Jurkat, Clone E6-1 (cell line): Measurements from ENCODE around the gene BACE1. TPM values are rescaled to one million over a fixed set of nuclear protein-coding genes. Genes with fewer than 3 reads are reported as not detected.
"Not testable (repeated sequence)": the region's sequence is repeated elsewhere in the genome, so short reads cannot be mapped to it uniquely, and the experiment has no call there.

Source experiments
- DNase-seq: peaks from one replicate; pipeline ENCODE4 v3.0.0-alpha.2; 2011; ENCODE audit warnings: low read depth, low spot score
- H3K4me3 ChIP-seq: 2 replicates; pipeline ENCODE4 v1.5.1; 2011; ENCODE audit warnings: mild to moderate bottlenecking, low read length, control low read depth, moderate library complexity
- polyA plus RNA-seq: library from polyadenylated mRNA; unstranded; fragments of >200 nt; gene quantifications from one replicate; pipeline ENCODE4 v1.2.1, GENCODE V29; 2012; ENCODE audit warnings: missing spikeins; ENCODE audit not compliant: insufficient read length, insufficient read depth

BACE1 gene
- 3.9 TPM for polyA plus RNA-seq

DNA sequence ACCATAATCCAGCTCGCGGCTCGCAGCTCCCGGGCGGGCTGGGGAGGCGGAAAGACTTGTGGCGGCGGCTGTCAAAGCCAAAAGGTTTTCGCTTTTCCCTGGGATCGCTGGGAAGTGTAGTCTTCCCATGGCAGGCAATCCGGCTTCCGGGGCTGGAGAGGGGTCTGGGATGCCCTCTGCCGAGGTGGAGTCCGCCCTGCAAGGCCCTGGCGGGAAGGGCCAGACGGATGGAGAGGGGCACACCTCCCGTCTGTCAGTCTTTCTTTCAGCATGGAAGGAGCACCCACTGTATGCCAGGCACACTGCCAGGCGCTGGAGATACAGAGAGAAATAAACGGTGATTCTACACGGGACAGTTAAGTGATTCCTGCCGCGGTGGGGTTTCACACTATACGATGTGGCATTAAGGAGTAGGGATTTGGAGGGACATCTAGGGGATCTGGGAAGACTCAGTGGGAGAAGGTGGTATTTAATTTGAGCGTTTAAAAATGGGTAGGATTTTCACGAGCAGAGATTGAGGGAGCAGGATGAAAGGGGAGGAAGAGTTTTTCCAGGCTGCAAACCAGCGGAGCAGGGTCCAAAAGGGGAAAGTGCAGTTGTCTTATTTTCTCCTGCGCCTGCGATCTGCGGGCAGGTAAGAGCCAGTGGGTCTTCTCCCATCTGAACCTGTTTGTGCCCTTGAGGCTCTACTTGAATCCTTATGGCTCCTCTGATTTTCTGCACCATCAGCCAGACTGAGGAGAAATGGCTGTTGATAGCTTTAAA lies at the start of gene BACE1:
Gene BACE1 (minus strand): TSS at position 60 of the 765 bp plus-strand sequence. CDS start 461 bp downstream, outside the sequence.
- no peak within 1 kb of the TSS for H3K4me3 ChIP-seq
- DNase-seq: no peak

DNA sequence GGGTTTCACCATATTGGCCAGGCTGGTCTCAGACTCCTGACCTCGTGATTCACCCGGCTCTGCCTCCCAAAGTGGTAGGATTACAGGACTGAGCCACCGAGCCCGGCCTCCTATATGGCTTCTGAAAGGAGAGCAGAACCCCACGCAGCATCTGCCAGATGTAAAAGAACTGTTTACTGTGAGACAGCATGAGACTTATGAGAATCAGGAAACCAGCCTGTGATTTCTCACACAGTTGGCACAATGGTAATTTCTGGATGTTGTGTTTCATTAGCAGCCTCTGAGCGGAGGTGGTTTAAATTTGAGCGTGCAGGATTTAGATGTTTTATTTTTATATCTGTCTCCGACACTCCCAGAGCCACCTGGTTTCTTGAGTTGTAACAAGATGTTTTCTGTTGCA lies 45.4 kb upstream of the BACE1 start:
- DNase-seq: no peak
- H3K4me3 ChIP-seq: no peak overlapping the region

GRCh38 chr11:117356126-117356890 lies 40.3 kb upstream of the BACE1 start:
- DNase-seq: no peak
- no peak overlapping the region for H3K4me3 ChIP-seq

GRCh38 chr11:117354550-117354949 lies 38.5 kb upstream of the BACE1 start:
- H3K4me3 ChIP-seq: no peak overlapping the region
- DNase-seq: no peak

DNA sequence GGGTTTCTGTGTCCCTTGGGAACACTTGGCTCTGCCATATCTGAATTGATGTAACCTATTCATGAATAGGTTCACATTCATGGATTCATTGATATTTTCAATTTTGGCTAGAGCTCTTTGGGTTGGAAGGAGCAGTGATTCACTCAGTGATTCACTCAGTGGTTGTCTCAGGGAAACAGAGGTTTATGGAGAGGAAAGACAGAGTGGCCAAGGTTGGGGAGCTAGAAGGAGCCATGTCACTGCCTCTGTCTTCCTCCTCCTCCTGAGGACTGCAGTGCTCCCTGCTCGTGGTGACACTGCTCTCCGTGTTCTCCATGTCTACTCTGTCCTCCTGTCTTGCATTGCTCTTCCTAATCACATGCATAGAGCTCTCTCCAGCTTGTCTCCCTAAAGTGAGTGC lies 29.0 kb upstream of the BACE1 start:
- no peak overlapping the region for H3K4me3 ChIP-seq
- no peak for DNase-seq

GRCh38 chr11:117337076-117337475 lies 21.0 kb upstream of the BACE1 start:
- DNase-seq: no peak
- H3K4me3 ChIP-seq: no peak overlapping the region

DNA sequence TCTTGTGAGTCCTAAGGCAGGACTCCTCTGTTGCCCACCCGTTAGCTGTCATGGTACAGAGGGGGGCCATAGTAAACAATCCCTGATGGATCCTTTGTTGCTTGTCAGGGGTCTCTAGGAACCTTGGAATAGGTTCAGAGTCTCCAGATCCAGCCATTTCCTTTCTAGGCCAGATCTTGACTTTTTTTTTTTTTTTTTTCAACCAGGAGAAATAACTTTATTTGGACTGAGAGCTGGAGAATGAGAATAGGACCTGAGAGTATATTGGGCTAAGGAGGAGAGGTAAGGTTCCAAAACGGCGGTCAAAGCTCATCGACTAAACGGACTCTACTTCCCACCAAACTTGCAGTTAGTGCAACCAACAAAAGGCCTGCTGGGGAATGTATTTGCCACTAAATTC lies 19.3 kb upstream of the BACE1 start:
- DNase-seq: no peak
- H3K4me3 ChIP-seq: no peak overlapping the region

- DNase-seq: no peak
- H3K4me3 ChIP-seq: no peak overlapping the region
These were observed 18.8 kb upstream of the BACE1 start for GRCh38 chr11:117334896-117335295.

DNA sequence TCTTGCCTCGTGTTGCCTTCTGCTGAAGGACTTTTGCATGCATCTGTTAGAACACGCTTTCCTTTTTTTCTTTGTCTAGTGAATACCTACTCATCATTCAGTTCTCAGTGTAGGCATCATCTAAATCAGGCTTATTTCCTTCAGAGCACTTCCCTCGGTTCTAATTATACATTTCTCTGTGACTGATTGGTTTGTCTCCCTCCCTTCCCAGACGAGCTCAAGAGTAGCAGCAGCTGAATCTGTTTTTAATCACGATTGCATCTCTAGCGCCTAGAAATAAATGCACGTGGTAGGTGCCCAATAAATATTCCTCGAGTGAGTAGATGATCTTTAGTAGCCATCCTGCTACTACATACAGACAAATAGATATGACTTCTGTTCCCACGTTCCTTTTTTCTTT lies 17.9 kb upstream of the BACE1 start:
- no peak for DNase-seq
- no peak overlapping the region for H3K4me3 ChIP-seq

DNA sequence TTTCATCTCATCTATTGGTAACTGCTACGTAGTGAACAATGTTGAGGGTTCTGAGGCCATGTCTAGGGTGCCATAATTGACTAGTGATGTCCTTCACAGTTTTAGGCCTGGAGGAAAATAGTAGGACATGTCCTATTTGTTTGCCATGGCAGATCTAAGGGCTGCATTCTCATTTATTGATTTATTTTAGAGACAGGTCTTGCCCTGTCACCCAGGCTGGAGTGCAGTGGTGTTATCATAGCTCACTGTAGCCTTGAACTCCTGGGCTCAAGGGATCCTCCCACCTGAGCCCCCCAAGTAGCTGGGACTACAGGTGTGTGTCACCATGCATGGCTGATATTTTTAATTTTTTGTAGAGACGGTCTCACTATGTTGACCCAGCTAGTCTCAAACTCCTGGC lies 16.8 kb upstream of the BACE1 start:
- DNase-seq: no peak

GRCh38 chr11:117328375-117329010 lies 12.4 kb upstream of the BACE1 start:
- DNase-seq: no peak
- H3K4me3 ChIP-seq: peak overlapping the region; percentile 81

More for the DNA sequence above, 16.8 kb upstream of the BACE1 start:
- H3K4me3 ChIP-seq: no peak overlapping the region

DNA sequence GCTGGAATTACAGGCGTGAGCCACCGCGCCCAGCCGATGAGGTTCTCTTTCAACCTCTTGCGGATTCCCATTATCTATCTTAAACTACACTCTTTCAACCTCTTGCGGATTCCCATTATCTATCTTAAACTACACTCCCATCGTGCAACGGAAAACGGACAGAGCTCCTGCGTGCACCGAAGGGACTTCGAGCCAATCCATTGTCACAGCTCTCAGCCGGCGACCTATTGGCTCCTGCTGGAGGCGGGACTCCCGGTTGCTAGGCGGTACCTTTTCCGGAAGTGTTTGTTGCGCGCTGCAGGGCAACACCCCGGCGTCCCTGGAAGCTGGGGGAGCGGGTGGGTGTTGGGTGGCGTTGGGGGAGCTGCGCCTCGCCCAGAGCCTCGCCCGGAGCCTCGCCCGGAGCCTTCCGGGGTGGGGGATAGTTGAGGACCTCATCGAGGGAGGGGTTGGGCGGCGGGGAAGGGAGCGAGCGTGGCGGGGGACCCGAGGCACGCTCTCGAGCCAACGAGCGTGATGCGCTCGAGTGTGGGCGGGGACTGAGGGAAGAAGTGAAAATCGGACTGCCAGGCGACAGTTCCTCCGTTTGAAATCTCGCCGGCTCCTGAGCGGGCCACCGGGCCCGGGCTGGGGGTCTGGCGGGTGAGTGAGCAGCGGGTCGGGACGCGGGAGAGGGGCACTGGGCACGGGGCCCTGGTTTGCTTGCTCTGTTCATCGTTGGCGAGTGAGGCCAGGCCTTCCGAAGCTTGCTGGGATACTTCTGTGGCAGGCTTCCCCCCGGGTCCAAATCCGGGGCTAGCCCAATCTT lies 11.7 kb upstream of the BACE1 start, which contains the start of gene CEP164:
Gene CEP164 (plus strand): TSS at position 288 of the 808 bp plus-strand sequence. CDS start 10,733 bp downstream, outside the sequence.
- peak within 1 kb of the TSS; percentile 81 for H3K4me3 ChIP-seq

GRCh38 chr11:117327255-117327566 lies 11.2 kb upstream of the BACE1 start:
- not testable (repeated sequence) for DNase-seq
- H3K4me3 ChIP-seq: peak overlapping the region; percentile 81

More for the DNA sequence above, 11.7 kb upstream of the BACE1 start, which contains the start of gene CEP164:
- peak; percentile 94 for DNase-seq

- no peak overlapping the region for H3K4me3 ChIP-seq
- DNase-seq: no peak
These were observed 3.3 kb upstream of the BACE1 start for GRCh38 chr11:117319214-117319840.

GRCh38 chr11:117318738-117319137 lies 2.7 kb upstream of the BACE1 start:
- H3K4me3 ChIP-seq: no peak overlapping the region
- DNase-seq: no peak

GRCh38 chr11:117315285-117316196 lies 515 bp downstream of the BACE1 start:
- DNase-seq: no peak
- no peak overlapping the region for H3K4me3 ChIP-seq

DNA sequence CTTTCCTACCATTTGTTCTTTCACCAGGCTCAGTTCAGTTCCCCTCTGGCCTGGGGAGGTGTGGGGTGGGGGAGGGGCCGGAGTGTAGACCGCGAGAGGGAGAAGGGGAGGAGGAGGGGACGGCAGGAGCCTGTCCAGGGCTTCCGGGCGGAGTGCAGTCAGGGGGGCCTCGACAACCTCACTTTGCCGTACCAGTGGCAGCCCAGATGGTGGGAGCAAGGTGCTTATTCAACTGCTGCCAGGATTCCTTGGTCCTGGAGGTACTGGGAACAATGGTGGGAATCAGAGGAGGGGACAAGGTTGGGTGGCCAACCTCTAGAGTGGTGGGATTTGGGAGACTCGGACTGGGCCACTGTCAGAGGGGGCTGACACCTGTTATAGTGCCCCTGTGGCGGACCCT lies 1.2 kb downstream of the BACE1 start:
- H3K4me3 ChIP-seq: no peak overlapping the region
- no peak for DNase-seq
